ENCODE results near the gene SLC10A1.

- TF ChIP-seq CTCF (IDR thresholded peaks at IDR 0.05; ENCODE audit: low read depth, low read length) = no peak
- no peak for TF ChIP-seq POLR2A (IDR thresholded peaks at IDR 0.05; ENCODE audit: extremely low read depth, insufficient read length)
- no peak for TF ChIP-seq MYC (IDR thresholded peaks at IDR 0.05; ENCODE audit: low read depth, low read length)
Observed at GRCh38 chr14:69741055-69741454, 56.0 kb downstream of the SLC10A1 start.
